Psoas muscle (tissue), 8 donors: Measurements from ENCODE around the gene PWWP2B. TPM values are rescaled to one million over a fixed set of nuclear protein-coding genes. Genes with fewer than 3 reads are reported as not detected.

Experiments
- ATAC-seq, 4 donors: fragments of 200-7000 bp; cut with Tn5 transposase; one replicate each; pipeline ENCODE4 v1.9.1; 2020; ENCODE audit warnings: moderate library complexity in 3 of 4, mild to moderate bottlenecking in 2 of 4
- DNase-seq, 2 donors: peaks; one replicate each; pipeline ENCODE4 v3.0.0-alpha.2; 2020
- H3K27ac ChIP-seq: fragments of 200-600 bp; one replicate; pipeline ENCODE4 v1.8.0; 2022
- H3K27me3 ChIP-seq, 3 donors: fragments of 200-600 bp in 1 of 3; one replicate each; pipeline versions ENCODE4 v1.6.1 to v1.8.0; 2013 to 2022; ENCODE audit warnings: low read length in 2 of 3, mild to moderate bottlenecking in 2 of 3, moderate library complexity in 1 of 3; ENCODE audit not compliant: insufficient read depth in 3 of 3
- H3K36me3 ChIP-seq, 2 donors: fragments of 200-600 bp in 1 of 2; one replicate each; pipeline versions ENCODE4 v1.6.1 to v1.8.0; 2013 to 2022; ENCODE audit warnings: low read depth in 1 of 2, mild to moderate bottlenecking in 1 of 2, moderate library complexity in 1 of 2; ENCODE audit not compliant: insufficient read depth in 1 of 2
- H3K4me1 ChIP-seq: fragments of 200-600 bp; one replicate; pipeline ENCODE4 v1.8.0; 2022
- H3K4me3 ChIP-seq: fragments of 200-600 bp; one replicate; pipeline ENCODE4 v1.8.0; 2022; ENCODE audit warnings: mild to moderate bottlenecking
- H3K9me3 ChIP-seq: fragments of 200-600 bp; one replicate; pipeline ENCODE4 v1.8.0; 2022
- WGBS, 3 donors: extraction: QIAGEN DNeasy Blood & Tissue Kit; methylation state at CpG; one replicate each; pipeline versions ENCODE4 v1.1.6 to v1.1.7; 2013; 5-methylcytosine and 5-hydroxymethylcytosine counted together
- intact Hi-C, 2 donors: fragments of 100-400 bp; cut with DNase I; formaldehyde crosslinking; loops; one replicate each; pipeline versions ENCODE4 v1.11.0 to v1.14.2; 2022
- polyA plus RNA-seq, 3 donors: library from polyadenylated mRNA; stranded (reverse); fragments of 200-250 nt; gene quantifications; one replicate each; pipeline ENCODE4 v1.2.3, GENCODE V29; 2013
- total RNA-seq, 4 donors: library from RNA; stranded (reverse); fragmentation: NEBNext Ultra II Directional in 2 of 4; extraction: Animal tissue kit (Norgen Biotek cat#: 25700) in 2 of 4; gene quantifications; one replicate each; pipeline versions ENCODE4 v1.2.1 to v1.2.4, GENCODE V29; 2021 to 2023
- TF ChIP-seq, protein P1 (sequence below): fragments of 200-600 bp; IDR thresholded peaks from one replicate; pipeline ENCODE4 v1.8.0; 2022; ENCODE audit warnings: antibody characterized with exemption
- donor health status: healthy with polysubstance abuse.
- donor health status: DM: no; HTN: no; CAD: no; lungs with moderate emphysema.
- donor health status: Bipolar disorder and iron deficiency.
- donor health status: healthy.
- donor health status: DM: yes; HTN: yes; CAD: no.
- donor health status: DM: no; HTN: no; CAD: no.
- donor health status: DM: no; HTN: no; CAD: no.
- donor health status: DM: yes; HTN: yes; CAD: no.

Gene PWWP2B
- total and polyA plus RNA-seq, 7 donors: 14.5 to 35.2 (median 22.2) TPM

DNA sequence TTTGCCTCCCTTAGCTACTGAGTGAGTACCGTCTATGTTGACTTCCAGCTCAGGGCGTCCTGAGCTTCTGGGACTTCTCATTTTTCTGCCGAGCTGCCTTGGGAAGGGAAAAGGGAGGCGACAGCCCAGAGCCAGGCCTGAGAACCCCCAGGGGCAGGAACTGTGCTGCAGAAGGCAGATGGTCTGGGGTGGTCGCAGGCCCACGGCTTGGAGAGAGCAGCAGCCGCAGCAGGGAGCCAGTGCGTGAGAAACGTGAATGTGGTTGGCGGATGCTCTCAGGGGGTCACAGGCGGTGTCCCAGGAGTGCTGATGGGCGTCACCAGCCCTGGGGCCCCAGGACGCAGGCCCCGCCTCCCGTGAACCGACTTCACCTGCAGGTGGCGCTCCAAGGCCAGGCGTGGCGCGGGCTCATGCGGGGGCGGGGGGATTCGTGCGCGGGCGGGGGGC is 9.2 kb upstream of the PWWP2B start:
- H3K27me3 ChIP-seq: no peaks in the 10 kb centered on the region
- TF ChIP-seq, protein P1, sequence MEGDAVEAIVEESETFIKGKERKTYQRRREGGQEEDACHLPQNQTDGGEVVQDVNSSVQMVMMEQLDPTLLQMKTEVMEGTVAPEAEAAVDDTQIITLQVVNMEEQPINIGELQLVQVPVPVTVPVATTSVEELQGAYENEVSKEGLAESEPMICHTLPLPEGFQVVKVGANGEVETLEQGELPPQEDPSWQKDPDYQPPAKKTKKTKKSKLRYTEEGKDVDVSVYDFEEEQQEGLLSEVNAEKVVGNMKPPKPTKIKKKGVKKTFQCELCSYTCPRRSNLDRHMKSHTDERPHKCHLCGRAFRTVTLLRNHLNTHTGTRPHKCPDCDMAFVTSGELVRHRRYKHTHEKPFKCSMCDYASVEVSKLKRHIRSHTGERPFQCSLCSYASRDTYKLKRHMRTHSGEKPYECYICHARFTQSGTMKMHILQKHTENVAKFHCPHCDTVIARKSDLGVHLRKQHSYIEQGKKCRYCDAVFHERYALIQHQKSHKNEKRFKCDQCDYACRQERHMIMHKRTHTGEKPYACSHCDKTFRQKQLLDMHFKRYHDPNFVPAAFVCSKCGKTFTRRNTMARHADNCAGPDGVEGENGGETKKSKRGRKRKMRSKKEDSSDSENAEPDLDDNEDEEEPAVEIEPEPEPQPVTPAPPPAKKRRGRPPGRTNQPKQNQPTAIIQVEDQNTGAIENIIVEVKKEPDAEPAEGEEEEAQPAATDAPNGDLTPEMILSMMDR: peak; percentile 64
- ATAC-seq (peak; percentile 52 to 86 (median 74)), DNase-seq (peak; percentile 75 to 85)
- H3K4me3 ChIP-seq: no peak overlapping the region
- peaks cover 5% of the 10 kb centered on the region for H3K4me1 ChIP-seq
- intact Hi-C loops: loop anchor here in 1 of 2 donors (1.0 kb wide), 1 partner anchor 66 kb away; no protein-coding TSS in a partner anchor
- no peaks in the 10 kb centered on the region for H3K9me3 ChIP-seq
- H3K36me3 ChIP-seq: no peaks in the 10 kb centered on the region
- no peak overlapping the region for H3K27ac ChIP-seq
- 6 to 11% (median 8%) methylated on average over 24 to 26 of the region's 26 CpGs for WGBS, 3 donors

DNA sequence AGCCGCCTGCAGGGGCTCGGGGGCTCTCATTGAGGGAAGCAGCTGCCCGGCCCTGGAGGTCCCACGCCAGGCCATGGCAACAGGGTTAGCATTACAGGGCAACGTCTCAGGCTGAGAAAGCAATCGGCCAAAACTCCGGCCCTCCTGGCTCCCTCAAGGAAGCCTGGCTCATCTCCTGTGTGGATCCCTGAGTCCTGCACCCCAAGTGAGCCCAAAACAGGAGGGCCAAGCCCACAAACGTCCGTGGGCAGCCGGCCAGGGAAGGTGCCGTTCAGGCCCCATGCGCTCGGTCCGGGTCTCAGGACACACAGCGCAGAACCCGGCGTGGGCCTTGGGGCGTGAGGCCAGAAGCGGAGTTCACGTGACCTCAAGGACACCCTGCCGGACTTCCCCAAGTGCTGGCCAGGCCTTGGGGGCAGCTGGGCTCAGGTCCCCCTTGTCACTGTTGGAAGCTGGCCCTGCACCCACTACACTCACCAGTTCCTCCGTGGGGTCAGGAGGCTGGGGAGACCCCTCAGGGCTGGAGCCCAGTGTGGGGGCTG is 8.0 kb upstream of the PWWP2B start:
- H3K4me3 ChIP-seq: peak overlapping the region; percentile 32
- no peaks in the 10 kb centered on the region for H3K27me3 ChIP-seq
- peaks cover 5% of the 10 kb centered on the region for H3K4me1 ChIP-seq
- ATAC-seq: peak; percentile 33 to 64 (median 44)
- WGBS, 3 donors: 11 to 27% (median 19%) methylated on average over 18 to 22 of the region's 22 CpGs
- no peaks in the 10 kb centered on the region for H3K36me3 ChIP-seq
- no peak overlapping the region for H3K27ac ChIP-seq
- peak; percentile 64 to 67 for DNase-seq
- H3K9me3 ChIP-seq: no peaks in the 10 kb centered on the region
- intact Hi-C loops: loop anchor here in 1 of 2 donors (1.0 kb wide), 1 partner anchor 64 kb away; no protein-coding TSS in a partner anchor
- TF ChIP-seq, protein P1: no peak

DNA sequence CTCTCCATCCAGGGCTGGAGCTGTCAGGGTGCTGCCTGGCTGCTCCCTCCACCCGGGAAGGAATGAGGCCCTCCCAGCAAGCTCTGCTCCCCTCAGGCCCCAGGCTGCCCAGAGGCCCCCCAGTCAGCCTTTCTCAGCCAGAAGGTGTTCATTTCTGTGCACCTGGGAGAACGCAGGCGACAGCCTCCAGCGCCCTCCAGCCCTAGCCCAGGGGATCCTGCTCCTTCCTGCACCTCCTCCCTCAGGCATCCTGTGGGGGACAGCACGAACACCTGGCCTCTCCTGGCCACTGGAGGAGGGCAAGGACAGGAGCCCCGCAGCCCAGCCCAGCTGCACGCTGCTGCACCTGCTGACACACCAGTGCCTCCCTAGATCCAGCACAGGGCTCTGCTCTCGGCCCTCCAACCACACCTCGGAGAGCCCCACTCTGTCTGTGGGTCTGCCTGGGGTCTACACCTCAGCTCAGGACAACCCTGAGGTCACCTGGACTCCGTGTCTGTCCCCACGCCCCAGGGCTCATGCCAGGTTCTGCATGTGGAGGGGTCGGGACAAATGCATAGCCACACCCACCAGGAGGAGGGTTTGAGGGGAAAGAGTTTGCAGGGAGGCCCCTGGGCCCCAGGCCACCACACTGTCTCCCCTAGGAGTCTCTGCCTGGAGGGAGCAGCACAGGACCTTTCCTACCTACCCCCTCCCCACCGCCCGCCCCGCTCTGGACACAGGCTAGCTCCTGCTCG is 7.4 kb upstream of the PWWP2B start:
- TF ChIP-seq, protein P1: no peak
- peaks cover 5% of the 10 kb centered on the region for H3K4me1 ChIP-seq
- ATAC-seq: peak in 1 of 4 donors; percentile 10
- H3K27me3 ChIP-seq: no peaks in the 10 kb centered on the region
- intact Hi-C loops: loop anchor here (5.0 to 10.0 kb wide), 3 partner anchors 188 to 245 kb away; no protein-coding TSS in a partner anchor
- H3K36me3 ChIP-seq: no peaks in the 10 kb centered on the region
- H3K4me3 ChIP-seq: no peak overlapping the region
- H3K27ac ChIP-seq: no peak overlapping the region
- H3K9me3 ChIP-seq: no peaks in the 10 kb centered on the region
- 76 to 79% (median 77%) methylated on average over 15 to 16 of the region's 16 CpGs for WGBS, 3 donors
- peak; percentile 21 to 49 for DNase-seq

DNA sequence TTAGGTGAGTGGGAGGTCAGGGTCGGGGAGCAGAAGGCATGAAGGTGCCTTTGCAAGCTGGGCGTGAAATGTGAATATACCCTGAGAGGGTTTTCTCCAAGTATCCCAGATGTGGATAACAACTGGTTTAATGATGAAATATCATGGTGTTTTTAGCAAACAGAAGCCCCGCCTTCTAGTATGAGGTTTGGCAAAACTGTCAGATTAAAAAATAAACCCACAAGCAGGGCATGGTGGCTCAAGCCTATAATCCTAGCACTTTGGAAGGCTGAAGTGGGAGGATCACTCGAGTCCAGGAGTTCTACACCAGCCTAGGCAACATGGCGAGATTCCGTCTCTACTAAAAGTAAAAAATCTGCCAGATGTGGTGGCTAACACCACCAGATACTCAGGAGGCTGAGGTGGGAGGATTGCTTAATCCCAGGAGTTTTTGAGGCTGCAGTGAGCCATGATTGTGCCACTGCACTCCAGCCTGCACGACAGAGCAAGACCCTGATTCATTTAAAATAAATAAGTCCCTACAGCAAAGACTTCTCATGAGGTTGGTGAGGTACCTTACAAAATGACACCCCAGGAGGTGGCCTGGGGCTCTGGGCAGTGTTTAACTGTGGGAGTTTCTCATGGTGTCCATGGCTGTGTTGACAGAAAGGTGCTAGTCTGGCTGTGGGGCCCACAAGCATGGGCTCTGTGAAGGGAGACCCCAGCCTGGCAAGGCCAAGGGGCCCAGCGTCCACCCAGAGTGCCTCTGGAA is 6.7 kb upstream of the PWWP2B start:
- Histone ChIP-seq H3K27me3 (no peaks in the 10 kb centered on the region), H3K4me3 (no peak overlapping the region), H3K9me3 (no peaks in the 10 kb centered on the region), H3K36me3 (no peaks in the 10 kb centered on the region), H3K4me1 (peaks cover 7% of the 10 kb centered on the region), H3K27ac (no peak overlapping the region)
- intact Hi-C loops: loop anchor here (5.0 to 10.0 kb wide), 3 partner anchors 187 to 244 kb away; no protein-coding TSS in a partner anchor
- peak in 1 of 2 donors; percentile 2 for DNase-seq
- ATAC-seq: no peak
- 79 to 89% (median 83%) methylated on average over 8 of the region's 8 CpGs for WGBS, 3 donors
- TF ChIP-seq, protein P1: no peak
